ENCODE data around the gene LHX3. TPM values are rescaled to one million over a fixed set of nuclear protein-coding genes. Genes with fewer than 3 reads are reported as not detected.

LHX3 gene
- total and polyA plus RNA-seq, 2 donors (not counting 1 experiment from before 2014, with no cell fraction given): 0.07 to 0.30 TPM

DNA sequence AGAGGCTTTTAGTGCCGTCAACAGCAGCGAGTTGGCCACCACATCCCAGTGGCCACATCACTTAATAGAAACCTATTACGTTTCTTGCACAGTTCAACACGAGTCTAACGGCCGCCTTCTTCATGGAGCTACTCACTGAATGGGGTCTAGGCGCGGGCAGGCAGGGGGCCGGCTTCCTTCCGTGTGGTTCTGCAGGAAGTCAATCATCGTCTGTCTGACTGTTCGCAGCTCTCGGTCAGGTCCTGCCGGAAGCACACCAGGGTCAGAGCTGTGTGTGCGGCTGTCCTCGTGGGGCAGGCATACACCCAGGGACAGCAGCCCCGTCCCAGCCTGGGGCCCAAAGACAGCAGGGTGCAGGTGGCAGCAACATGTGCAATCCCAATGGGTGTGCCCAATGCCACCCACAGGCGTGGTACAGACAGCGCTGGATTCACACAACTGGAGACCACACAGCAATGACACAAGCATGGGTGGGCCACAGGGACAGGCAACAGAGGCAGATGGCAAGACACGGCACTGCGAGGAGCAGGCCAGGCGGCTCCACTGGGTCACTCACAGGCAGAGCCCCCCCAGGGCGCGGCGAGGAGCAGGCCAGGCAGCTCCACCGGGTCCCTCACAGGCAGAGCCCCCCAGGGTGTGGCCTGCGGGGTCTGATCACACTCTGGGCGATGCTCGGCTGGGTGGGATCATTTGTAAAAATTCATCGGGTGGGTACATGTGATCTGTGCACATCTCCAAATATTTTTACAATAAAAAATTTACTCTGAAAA lies 19.1 kb upstream of the LHX3 start:
- peak overlapping the region; percentile 95 to 100 for H3K27ac ChIP-seq (ENCODE audit: low read length in 2 of 2)
- peak overlapping the region; percentile 66 for H3K4me3 Mint-ChIP-seq
- ChIA-PET POLR2A (interaction anchor here (0.7 to 6.4 kb wide), 5 partner anchors 8 to 18 kb away, joined by 3 to 53 read pairs (median 4); no protein-coding TSS in a partner anchor), CTCF (interaction anchor here (1.1 to 7.7 kb wide), 7 partner anchors 17 to 906 kb away, joined by 3 to 102 read pairs (median 9); no protein-coding TSS in a partner anchor)
- peaks cover 73% of the 10 kb centered on the region for H3K4me1 Mint-ChIP-seq
- peak overlapping the region; percentile 73 for H3K4me2 ChIP-seq (replicated peaks; ENCODE audit: low read depth, low read length, poor library complexity, severe bottlenecking)
- peaks cover 0 to 10% (median 0%) of the 10 kb centered on the region in 3 donors for H3K9me3 ChIP-seq (ENCODE audit: control extremely low read depth in 1 of 3, control insufficient read depth in 2 of 3, insufficient read depth in 1 of 3, low read length in 2 of 3)
- DNase-seq: no peak
- H3K36me3 ChIP-seq (replicated peaks in 1 of 2; ENCODE audit: control extremely low read depth in 1 of 2, control insufficient read depth in 1 of 2, extremely low read depth in 1 of 2, insufficient read depth in 2 of 2, low read length in 1 of 2): peaks cover 0 to 82% of the 10 kb centered on the region in 2 experiments
- H2AFZ ChIP-seq (ENCODE audit: insufficient read depth, low read depth, low read length, poor library complexity, severe bottlenecking): no peak overlapping the region
- no peaks in the 10 kb centered on the region for H3K27me3 Mint-ChIP-seq
- no peaks in the 10 kb centered on the region for H3K27me3 ChIP-seq (replicated peaks in 1 of 4; ENCODE audit: control extremely low read depth in 1 of 4, control insufficient read depth in 3 of 4, insufficient read depth in 4 of 4, low read length in 3 of 4)
- H3K4me3 ChIP-seq (ENCODE audit: control extremely low read depth in 1 of 5, extremely low read depth in 1 of 5, insufficient read depth in 1 of 5, low read depth in 2 of 5, low read length in 4 of 5): no peak overlapping the region
- H3K9me3 Mint-ChIP-seq (ENCODE audit: insufficient read depth): no peaks in the 10 kb centered on the region
- peaks cover 40 to 71% of the 10 kb centered on the region in 2 donors for H3K4me1 ChIP-seq (ENCODE audit: control insufficient read depth in 2 of 2, insufficient read depth in 2 of 2, low read length in 2 of 2)
- TF ChIP-seq EZH2 (IDR thresholded peaks at IDR 0.05; ENCODE audit: borderline replicate concordance, insufficient read depth, low read depth, low read length, poor library complexity, severe bottlenecking): no peak
- no peak for TF ChIP-seq CTCF (IDR thresholded peaks at IDR 0.05)
- no peak for ATAC-seq (ENCODE audit: low read depth)
- 96% methylated on average over 25 of the region's 30 CpGs for WGBS (ENCODE audit: insufficient coverage)
- H3K79me2 ChIP-seq (ENCODE audit: control insufficient read depth, insufficient read depth, low read length): peaks cover 91% of the 10 kb centered on the region
- H4K20me1 ChIP-seq (ENCODE audit: control insufficient read depth, insufficient read depth, low read length, poor library complexity, severe bottlenecking): peaks cover 77% of the 10 kb centered on the region
- peak overlapping the region; percentile 86 for H3K27ac Mint-ChIP-seq
- no peak overlapping the region for H3K9ac ChIP-seq (ENCODE audit: low read length)
- intact Hi-C loops (cut with micrococcal nuclease): no loop called here

DNA sequence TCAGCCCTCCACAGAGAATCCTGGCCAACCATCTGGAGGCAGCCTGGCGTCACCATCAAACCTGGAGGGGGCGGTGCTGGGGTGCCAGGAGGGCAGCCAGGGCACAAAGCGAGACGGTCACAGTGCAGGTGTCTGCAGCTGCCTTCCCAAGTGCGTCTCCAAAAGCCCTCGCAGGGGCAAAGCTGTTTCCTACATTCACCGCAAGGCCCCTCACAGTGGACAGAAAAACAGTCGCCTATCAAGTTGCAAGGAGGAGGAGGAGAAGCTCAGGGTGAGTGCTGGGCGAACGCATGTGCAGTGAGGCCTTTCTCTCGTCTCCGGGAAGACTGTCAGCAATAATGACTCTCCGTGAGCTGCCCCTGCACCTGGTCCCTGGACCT lies 18.0 kb upstream of the LHX3 start:
- H3K27ac ChIP-seq (ENCODE audit: low read length in 2 of 2): no peak overlapping the region
- peaks cover 91% of the 10 kb centered on the region for H3K79me2 ChIP-seq (ENCODE audit: control insufficient read depth, insufficient read depth, low read length)
- POLR2A ChIA-PET: interaction anchor here (0.5 to 6.4 kb wide), 3 partner anchors 10 to 260 kb away, joined by 3 to 53 read pairs (median 7); partner anchors contain the start of gene SEC16A
- Mint-ChIP-seq H3K27ac (peak overlapping the region; percentile 86), H3K9me3 (ENCODE audit: insufficient read depth) (no peaks in the 10 kb centered on the region), H3K4me1 (peaks cover 64% of the 10 kb centered on the region), H3K4me3 (peak overlapping the region; percentile 66), H3K27me3 (no peaks in the 10 kb centered on the region)
- peaks cover 0 to 10% (median 0%) of the 10 kb centered on the region in 3 donors for H3K9me3 ChIP-seq (ENCODE audit: control extremely low read depth in 1 of 3, control insufficient read depth in 2 of 3, insufficient read depth in 1 of 3, low read length in 2 of 3)
- peaks cover 83% of the 10 kb centered on the region for H4K20me1 ChIP-seq (ENCODE audit: control insufficient read depth, insufficient read depth, low read length, poor library complexity, severe bottlenecking)
- 78% methylated on average over 13 of the region's 13 CpGs for WGBS (ENCODE audit: insufficient coverage)
- no peak for ATAC-seq (ENCODE audit: low read depth)
- CTCF ChIA-PET: interaction anchor here (0.9 to 7.7 kb wide), 7 partner anchors 8 to 907 kb away, joined by 3 to 102 read pairs (median 4); no protein-coding TSS in a partner anchor
- H3K4me2 ChIP-seq (replicated peaks; ENCODE audit: low read depth, low read length, poor library complexity, severe bottlenecking): no peak overlapping the region
- no peak overlapping the region for H2AFZ ChIP-seq (ENCODE audit: insufficient read depth, low read depth, low read length, poor library complexity, severe bottlenecking)
- peaks cover 0 to 81% of the 10 kb centered on the region in 2 experiments for H3K36me3 ChIP-seq (replicated peaks in 1 of 2; ENCODE audit: control extremely low read depth in 1 of 2, control insufficient read depth in 1 of 2, extremely low read depth in 1 of 2, insufficient read depth in 2 of 2, low read length in 1 of 2)
- H3K4me3 ChIP-seq (ENCODE audit: control extremely low read depth in 1 of 5, extremely low read depth in 1 of 5, insufficient read depth in 1 of 5, low read depth in 2 of 5, low read length in 4 of 5): no peak overlapping the region
- no peak for TF ChIP-seq EZH2 (IDR thresholded peaks at IDR 0.05; ENCODE audit: borderline replicate concordance, insufficient read depth, low read depth, low read length, poor library complexity, severe bottlenecking)
- TF ChIP-seq CTCF (IDR thresholded peaks at IDR 0.05): no peak
- peaks cover 40 to 62% of the 10 kb centered on the region in 2 donors for H3K4me1 ChIP-seq (ENCODE audit: control insufficient read depth in 2 of 2, insufficient read depth in 2 of 2, low read length in 2 of 2)
- no peak overlapping the region for H3K9ac ChIP-seq (ENCODE audit: low read length)
- DNase-seq: peak; percentile 43
- no peaks in the 10 kb centered on the region for H3K27me3 ChIP-seq (replicated peaks in 1 of 4; ENCODE audit: control extremely low read depth in 1 of 4, control insufficient read depth in 3 of 4, insufficient read depth in 4 of 4, low read length in 3 of 4)
- intact Hi-C loops (cut with micrococcal nuclease): no loop called here

Measured in B cell (primary cell).